HL-60/S4 (cell line): ENCODE measurements around the gene GLCCI1.
"Not testable (repeated sequence)": the region's sequence is repeated elsewhere in the genome, so short reads cannot be mapped to it uniquely, and the experiment has no call there.

Source experiments
- in situ Hi-C: fragments of 300-500 bp; cut with MboI; formaldehyde crosslinking; loops from 2 replicates; pipeline ENCODE4 v1.14.3; 2022; ENCODE audit warnings: low sequenced_read_pairs

Gene GLCCI1

DNA sequence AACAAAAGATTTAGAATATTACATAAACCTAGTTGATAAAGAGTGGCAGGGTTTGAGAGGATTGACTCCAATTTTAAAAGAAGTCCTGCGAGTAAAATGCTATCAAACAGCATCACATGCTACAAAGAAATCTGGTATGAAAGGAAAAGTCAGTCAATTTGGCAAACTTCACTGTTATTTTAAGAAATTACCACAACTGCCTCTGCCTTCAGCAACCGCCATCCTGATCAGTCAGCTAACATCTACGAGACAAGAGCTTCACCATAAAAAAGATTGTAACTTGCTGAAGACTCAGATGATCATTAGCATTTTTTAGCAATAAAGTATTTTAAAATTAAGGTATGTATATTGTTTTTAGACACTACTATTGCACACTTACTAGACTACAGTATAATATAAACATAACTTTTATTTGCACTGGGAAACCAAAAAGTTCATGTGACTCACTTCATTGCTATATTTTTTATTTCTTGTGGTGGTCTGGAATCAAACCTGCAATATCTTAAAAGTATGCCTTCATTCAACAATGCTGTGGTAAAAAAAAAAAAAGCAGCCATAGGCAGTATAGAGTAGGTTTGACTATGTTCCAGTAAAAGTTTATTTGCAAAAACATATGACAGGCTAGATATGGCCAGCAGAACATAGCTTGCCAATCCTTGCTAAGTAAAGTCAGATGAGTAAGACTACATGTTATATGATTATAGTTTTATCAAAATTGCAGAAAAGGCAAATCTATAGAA, 74.4 kb downstream of the GLCCI1 start:
- in situ Hi-C loops: no loop called here

DNA sequence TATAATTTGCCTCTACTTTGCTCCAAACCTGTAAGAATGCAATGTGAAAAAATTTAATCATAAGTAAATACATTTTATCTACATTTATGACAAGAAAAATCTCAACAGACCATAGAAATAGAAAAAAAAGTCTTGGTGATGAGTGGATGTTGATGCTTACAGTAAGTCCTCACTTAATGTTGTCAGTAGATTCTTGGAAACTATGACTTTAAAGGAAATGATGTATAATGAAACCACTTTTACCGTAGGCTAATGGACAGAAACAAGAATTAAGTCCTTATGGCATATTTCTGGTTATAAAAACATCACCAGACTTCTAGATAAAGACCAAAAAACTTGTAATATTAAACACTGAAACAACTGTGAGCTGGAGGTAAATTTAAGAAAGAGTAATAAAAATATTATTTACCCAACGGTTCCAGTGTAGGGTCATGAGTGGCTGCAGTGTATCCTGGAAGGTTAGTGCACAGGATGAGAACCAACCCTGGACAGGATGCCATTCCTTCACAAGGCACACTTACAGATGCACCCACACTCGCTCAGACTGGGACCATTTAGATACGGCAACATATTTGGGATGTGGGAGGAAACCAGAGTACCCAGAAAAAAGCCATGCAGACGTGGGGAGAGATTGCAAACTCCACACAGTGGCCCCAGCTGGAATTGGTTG, 76.3 kb downstream of the GLCCI1 start:
- in situ Hi-C loops: no loop called here

DNA sequence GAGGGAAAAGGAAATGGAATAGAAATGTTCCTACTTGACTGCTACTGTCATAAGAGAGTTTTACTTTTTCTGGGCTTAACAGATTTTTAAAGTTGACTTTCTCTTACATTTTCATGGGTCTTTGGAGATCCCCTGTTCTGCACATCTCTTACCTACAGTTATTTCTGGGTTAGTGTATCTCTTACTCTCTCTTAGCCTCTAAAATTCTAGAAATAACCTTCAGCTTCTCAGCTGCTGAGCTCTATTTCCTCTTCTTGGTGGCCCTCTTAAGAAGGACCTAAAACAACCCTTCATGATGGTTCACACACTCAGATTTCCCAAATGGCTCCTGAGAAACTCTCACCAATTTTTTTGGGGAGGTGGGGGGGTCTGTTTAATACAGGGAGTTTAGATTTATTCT, 79.5 kb downstream of the GLCCI1 start:
- in situ Hi-C loops: not testable (repeated sequence)

DNA sequence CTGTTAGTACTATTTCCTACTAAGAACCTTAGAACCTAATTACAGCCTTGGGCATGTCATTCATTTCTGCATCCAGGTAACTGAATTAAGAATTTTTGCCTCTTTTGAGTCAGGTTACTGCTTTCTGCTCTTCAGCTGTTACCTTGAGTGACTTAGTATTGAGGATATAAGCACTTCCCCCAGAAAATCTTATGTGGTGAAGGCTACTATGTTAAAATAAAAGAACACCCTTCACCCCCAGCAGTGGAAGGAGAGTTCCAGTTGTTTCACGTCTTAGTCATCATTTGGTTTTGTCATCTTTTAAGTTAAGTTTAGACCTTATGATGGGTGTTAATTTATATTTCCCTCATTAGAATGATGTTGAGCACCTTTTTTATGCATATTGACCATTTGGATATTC, 82.8 kb downstream of the GLCCI1 start:
- in situ Hi-C loops: no loop called here

DNA sequence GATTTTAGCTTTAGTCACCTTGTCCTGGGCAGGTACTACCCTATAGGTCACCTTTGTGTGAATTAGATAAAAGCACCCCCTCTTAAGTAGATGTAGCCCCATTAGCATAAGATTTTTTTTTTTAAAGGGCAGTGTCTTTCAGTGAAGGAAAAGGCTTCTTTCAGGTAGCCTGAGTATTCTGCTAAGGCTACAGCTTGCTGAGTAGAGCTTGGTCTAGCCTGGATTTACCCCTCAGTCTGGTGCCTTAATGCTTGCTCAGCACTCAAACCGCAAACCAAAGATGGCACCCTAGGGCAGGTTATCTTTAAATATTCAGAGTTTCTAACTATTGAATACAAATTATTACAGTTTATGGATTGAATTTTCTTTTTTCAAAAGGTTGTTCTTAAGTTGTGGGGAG, 83.4 kb downstream of the GLCCI1 start:
- in situ Hi-C loops: no loop called here

DNA sequence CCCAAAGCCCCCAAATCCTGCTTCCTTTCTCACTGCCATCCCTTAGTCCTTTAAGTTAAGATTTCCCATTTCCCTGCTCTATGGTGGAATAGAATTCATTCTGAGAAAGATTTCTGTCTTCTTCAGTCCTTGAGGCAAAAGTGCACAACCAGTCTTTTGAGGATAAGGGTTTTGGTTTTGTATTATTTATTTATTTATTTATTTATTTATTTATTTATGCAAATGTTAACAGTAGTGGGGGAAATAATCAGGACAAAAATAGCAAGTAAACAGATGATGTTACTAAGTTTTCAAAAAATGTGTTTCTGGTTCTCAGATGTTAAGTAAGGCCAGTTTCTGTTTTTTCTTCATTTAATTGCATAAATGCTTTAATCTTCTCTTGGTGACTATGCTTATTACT, 84.2 kb downstream of the GLCCI1 start:
- in situ Hi-C loops: no loop called here

DNA sequence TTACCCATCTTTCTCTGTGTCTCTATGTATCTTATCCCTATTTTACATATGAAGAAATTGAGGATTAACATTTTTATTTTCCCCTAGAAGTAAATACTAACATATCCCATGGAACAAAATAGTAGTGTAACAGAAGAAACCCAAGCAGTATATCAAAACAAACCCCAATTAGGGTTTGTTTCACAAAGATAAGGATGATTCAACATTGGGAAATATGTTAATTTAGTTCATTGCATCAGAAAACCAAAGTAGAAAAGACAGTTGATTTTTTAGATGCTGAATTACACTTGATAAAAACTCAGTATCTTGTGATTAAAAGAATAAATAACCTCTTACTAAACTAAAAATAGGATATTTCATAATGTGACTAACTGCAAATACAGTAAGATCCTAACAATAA, 87.8 kb downstream of the GLCCI1 start:
- in situ Hi-C loops: no loop called here

DNA sequence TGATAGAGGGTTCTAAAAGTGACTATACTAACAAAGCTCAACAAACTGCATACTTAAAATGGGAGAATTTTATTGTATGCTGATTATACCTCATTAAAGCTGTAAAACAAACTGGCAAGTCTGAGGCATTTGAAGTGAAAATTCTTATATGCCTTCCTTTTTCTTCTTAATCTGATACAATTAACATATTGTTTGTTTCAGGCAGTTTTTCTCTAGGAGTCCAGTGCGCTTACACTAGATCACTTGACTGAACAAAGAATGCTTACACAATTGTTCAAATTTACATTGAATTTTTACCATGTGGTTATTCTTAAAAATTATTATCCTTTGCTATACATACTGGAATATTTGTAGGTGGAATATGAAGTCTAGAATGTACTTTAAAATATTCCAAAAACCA, 89.0 kb downstream of the GLCCI1 start:
- in situ Hi-C loops: no loop called here

DNA sequence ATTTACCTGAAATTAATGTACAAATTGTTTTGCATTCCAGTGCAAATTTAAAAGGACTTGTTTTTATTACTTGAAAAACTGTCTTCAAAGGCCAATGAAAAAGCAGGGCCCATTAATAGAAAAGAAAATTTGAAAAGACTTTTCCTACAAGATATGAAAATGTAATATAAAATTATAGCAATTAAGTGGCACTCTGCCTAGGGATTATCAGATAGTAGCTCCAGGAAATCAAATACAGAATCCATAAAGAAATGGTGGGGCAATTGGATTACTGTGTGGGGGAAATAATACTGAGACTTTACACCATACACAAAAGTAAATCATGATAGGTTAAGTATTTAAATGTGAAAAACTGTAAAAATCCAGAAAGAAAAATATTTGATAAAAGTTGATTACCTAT, 89.7 kb downstream of the GLCCI1 start:
- in situ Hi-C loops: no loop called here

DNA sequence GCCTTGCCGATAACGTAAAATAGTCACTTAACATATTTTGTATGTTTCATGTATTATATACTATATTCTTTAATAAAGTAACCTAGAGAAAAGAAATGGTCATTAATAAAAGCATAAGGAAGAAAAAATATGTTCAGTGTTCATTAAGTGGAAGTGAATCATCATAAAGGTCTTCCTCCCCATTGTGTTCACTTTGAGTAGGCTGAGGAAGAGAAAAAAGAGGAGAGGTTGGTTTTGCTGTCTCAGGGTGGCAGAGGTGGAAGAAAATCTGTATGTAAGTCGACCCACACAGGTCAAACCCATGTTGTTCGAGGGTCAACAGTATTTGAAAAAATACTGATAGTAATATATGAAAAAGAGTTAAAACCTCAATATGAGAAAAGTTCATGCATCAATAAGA, 90.3 kb downstream of the GLCCI1 start:
- in situ Hi-C loops: no loop called here

DNA sequence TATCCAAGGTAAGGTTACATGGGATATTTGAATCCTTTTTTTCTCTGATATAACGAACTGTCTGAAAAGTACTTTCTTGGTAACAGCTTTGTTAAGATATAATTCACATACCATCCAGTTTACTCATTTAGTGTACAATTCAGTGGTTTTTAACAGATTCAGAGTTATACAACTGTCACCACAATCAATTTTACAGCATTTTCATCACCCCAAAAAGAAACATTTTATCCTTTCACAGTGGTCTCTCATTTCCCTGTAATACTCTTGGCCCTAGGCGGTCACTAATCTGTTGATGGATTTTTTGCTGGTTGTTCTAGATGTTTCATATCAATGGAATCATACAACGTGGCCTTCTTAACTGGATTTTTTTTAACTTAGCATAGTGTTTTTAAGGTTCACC, 91.6 kb downstream of the GLCCI1 start:
- in situ Hi-C loops: no loop called here

DNA sequence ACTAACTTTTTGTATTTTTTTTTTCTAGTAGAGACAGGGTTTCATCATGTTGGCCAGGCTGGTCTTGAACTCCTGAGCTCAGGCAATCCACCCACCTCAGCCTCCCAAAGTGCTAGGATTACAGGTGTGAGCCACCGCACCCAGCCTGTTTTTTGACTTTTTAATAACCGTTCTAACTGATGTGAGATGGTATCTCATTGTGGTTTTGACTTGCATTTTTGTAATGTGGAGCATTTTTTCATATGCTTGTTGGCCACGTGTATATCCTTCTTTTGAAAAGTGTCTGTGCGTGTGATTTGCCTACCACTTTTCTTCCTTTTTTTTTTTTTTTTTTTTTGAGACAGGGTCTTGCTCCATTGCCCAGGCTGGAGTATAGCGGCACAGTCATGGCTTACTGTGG, 94.7 kb downstream of the GLCCI1 start:
- in situ Hi-C loops: not testable (repeated sequence)

DNA sequence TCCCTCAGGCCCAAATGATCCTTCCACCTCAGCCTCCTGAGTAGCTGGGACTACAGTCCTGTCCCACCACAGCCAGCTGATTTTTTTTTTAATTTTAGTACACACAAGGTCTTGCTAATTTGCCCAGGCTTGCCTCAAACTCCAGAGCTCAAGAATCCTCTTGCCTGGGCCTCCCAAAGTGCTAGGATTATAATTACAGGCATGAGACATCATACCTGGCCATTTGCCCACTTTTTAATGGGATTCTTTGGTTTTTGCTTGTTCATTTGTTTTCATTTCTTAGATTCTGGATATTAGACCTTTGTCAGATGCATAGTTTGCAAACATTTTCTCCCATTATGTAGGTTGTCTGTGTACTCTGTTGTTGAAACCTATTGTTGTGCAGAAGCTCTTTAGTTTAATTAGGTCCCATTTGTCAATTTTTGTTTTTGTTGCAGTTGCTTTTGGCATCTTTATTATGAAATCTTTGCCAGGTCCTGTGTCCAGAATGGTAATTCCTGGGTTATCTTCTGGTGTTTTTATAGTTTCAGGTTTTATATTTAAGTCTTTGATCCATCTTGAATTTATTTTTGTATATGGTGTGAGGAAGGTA, 95.2 kb downstream of the GLCCI1 start:
- in situ Hi-C loops: no loop called here

DNA sequence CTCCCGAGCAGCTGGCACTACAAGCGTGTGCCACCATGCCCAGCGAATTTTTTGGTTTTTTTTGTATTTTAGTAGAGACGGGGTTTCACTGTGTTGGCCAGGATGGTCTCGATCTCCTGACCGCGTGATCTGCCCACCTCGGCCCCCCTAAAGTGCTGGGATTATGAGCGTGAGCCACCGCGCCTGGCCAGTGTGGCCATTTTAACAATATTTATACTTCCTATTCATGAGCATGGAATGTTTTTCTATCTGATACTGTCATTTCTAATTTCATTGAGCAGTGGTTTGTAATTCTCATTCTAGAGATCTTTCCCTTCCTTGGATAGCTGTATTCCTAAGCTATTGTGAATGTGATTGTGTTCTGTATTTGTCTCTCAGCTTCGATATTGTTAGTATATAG, 96.2 kb downstream of the GLCCI1 start:
- in situ Hi-C loops: no loop called here

DNA sequence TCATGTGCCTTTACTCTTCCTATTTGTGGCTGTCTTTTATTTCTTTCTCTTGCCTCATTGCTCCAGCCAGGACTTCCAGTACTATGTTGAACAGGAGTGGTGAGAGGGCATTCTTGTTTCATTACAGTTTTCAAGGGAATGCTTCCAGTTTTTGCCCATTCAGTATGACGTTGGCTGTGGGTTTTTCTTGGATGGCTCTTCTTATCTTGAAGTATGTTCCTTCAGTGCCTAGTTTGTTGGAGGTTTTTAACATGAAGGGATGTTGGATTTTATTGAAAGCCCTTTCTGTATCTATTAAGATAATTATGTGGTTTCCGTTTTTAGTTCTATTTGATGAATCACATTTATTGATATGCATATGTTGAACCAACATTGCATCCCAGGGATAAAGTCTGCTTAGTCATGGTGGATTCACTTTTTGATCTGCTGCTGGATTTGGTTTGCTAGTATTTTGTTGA, 96.8 kb downstream of the GLCCI1 start:
- in situ Hi-C loops: no loop called here

DNA sequence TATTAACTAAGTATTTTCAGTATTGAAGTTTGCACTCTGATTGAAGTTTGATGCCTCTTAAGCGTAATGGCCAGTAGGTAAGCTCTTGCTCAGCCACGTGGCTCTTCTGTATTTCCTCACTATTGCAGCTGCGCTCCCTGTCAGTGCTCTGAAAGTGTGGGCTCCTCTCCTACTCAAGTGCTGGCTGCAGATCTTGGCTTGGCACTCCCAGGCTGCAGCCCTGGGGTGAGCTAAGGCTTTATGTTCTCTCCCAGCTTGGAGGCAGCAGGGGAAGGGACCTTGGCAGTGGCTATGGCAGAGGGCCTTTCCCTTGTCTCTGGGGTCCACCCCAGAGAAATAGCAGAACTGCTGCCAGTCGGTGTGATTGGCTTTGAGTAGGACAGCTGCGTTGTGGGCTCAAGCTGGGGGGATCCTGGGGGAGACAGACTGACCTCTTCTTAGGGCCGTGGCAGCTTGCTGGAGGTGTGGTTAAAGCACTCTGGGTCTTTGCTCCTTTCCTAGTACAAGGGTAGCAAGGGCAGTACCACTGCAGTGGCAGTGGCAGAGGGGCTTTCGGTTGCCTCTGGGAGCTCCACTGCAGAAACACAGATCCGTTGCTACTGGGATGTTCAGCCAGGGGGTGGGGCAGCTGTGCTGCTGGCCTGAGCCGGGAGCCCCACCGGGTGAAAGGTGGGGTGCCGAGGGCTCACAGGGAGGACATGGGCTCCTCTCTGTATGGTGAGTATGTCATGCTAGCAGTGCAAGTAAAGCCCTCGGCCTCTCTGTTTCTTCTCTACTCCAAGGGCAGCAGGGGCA, 100.5 kb downstream of the GLCCI1 start:
- in situ Hi-C loops: no loop called here

DNA sequence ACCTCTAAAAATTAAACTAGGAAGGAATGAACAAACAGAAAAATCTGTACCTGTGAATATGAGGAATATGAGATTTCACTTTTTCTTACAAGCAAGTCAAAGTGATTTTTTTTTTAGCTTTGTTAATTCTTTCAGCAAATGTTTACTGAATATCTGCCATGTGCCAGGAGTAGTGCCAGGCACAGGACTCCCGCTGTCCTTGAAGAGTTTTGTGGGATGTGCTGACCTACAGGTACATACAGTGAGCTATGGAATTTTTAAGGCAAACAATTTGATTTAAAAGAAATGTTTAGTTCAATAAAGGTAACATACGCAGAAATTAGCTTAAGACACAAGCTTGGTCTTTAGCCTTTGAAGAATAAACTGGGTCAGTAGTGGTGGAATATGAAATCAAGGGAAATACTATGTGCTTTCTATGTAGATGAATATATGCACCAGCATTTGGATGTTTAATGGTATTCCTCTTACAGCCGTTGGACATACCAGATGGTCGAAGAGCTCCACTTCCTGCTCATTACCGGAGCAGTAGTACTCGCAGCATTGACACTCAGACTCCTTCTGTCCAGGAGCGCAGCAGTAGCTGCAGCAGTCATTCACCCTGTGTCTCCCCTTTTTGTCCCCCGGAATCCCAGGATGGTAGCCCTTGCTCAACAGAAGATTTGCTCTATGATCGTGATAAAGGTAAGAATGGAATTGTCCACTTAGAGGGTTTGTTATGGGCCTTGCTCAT, 102.0 kb downstream of the GLCCI1 start:
- in situ Hi-C loops: no loop called here

DNA sequence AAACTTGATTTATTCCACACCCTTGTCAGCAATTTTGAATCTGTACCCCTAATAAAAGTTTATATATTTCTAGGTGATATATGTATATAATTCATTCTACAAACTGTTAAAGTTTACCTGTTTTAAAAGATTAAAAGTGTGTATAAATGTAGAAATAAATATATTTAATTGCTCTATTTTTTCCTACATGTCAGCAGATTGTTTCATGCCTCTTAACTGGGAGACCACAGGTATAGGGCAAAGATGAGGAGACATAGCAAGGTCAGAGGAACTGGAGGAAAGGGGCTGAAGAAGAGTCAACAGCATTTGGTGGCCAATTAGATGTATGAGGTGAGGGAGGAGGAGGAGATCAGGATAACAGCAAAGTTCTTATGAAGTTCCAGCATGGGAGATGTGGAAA, 109.8 kb downstream of the GLCCI1 start:
- in situ Hi-C loops: no loop called here

DNA sequence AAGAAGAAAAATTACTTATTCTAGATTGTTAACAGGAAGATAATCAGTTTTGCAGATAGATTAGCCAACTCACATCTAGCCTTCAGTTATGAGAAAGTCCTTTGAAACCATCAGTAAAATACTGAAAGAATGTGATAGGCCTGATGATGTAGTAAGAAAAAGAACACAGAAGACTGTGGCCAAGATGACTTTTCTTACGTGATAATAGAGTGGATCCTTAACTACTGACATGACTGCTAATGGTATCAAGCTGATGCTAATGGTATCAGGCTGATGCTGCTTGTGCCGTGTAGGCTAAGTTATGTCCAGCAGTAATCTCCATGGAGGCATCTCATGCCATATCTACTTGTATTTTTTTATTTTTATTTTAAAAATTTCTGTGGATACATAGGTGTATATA, 114.2 kb downstream of the GLCCI1 start:
- in situ Hi-C loops: no loop called here

DNA sequence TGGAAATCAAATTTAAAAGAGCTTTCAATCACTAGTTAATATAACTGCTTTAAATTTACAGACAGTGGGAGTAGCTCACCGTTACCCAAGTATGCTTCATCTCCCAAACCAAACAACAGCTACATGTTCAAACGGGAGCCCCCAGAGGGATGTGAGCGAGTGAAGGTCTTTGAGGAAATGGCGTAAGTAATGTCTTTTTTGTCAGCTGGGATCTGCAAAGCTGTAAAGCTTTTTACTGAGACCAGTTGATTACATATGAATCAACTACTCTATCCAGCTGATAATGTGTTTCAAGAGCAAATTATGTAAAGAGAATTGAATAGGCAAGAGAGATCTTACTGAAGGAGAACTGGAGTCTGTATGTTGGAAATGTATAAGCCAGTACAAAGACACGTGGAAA, 116.2 kb downstream of the GLCCI1 start:
- in situ Hi-C loops: no loop called here

DNA sequence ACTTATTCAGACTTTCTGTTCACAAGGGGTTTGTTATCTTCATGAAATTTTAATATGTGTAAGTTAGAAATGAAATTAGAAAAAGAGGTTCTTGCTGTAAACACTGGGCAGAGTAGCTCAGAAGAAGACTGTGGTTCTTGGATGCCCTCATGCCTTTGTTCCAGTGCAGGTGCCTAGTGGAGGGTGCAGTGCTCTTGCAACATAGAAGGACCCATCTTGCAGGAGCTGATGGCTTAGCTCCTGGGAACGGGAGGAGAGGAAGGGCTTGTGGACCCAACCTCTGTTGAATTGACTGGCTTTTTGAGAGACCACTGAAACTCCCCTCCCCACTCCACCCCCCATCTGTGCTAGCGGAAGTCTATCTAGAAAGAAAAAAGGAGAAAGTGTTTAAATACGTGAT, 116.8 kb downstream of the GLCCI1 start:
- in situ Hi-C loops: no loop called here
